T-helper 1 cell treated with Interleukin-12 subunit alpha and Interleukin-12 subunit beta and Interleukin-4 antibody, amounts not matched to agents 30 ng/mL and 1 ng/mL, for 36 hours (primary cell): Measurements from ENCODE around the gene SERPINI1. TPM values are rescaled to one million over a fixed set of nuclear protein-coding genes. Genes with fewer than 3 reads are reported as not detected.

Experiments used
- intact Hi-C: fragments of 100-400 bp; cut with micrococcal nuclease; formaldehyde crosslinking; loops from one replicate; pipeline ENCODE4 v1.15.1; 2024
- total RNA-seq: library from RNA; stranded (reverse); gene quantifications from 2 replicates; pipeline ENCODE4 v1.2.3, GENCODE V29; 2022

SERPINI1 gene
- total RNA-seq, 1 donor from 2014 or later = 2.0 TPM

DNA sequence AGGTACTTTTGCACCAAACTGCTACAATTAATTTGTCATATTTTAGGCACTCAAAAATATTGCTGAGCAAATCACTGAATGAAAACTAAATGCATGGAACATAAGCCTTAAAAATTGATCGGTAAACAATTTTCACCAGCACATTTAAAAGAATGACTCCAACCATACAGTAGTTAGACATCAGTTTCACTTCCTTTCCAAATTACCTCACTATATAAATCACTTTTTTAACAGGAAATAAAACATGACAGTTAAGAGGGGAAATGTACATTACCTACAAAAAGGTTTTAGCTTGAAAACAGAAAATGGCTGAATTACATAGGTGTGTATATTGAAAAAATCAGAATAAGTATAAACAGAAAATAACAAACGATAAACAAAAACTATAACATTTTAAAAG, 108.4 kb downstream of the SERPINI1 start:
- intact Hi-C loops = no loop called here

GRCh38 chr3:167844528-167844927, 109.0 kb downstream of the SERPINI1 start:
- intact Hi-C loops = no loop called here

- intact Hi-C loops = no loop called here
Measured at GRCh38 chr3:167851171-167851570, 115.7 kb downstream of the SERPINI1 start.

- intact Hi-C loops = no loop called here
Measured at GRCh38 chr3:167851749-167852148, 116.2 kb downstream of the SERPINI1 start.

GRCh38 chr3:167852216-167852615, 116.7 kb downstream of the SERPINI1 start:
- intact Hi-C loops = no loop called here

- intact Hi-C loops = no loop called here
Measured at GRCh38 chr3:167854063-167854462, 118.5 kb downstream of the SERPINI1 start.

GRCh38 chr3:167854846-167855245, 119.3 kb downstream of the SERPINI1 start:
- intact Hi-C loops = no loop called here

GRCh38 chr3:167855306-167855705, 119.8 kb downstream of the SERPINI1 start:
- intact Hi-C loops = no loop called here

- intact Hi-C loops = no loop called here
Measured at GRCh38 chr3:167858865-167859264, 123.3 kb downstream of the SERPINI1 start.

DNA sequence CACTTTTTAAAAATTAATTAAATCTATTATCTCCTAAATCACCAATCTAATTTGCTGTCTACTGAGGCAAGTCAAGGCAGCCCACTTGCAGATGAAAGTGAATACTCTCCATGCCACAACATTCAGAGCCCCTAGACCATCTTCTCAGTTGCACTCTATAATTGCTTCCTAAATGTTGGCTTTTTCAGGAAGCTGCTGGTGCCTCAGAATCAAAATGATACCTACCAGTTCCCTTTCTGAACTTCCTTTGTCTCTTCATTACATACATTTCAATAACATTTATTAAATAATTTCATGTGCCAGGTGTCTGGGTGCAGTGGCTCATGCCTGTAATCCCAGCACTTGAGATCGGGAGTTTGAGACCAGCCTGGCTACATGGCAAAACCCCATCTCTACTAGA, 124.1 kb downstream of the SERPINI1 start:
- intact Hi-C loops = no loop called here

DNA sequence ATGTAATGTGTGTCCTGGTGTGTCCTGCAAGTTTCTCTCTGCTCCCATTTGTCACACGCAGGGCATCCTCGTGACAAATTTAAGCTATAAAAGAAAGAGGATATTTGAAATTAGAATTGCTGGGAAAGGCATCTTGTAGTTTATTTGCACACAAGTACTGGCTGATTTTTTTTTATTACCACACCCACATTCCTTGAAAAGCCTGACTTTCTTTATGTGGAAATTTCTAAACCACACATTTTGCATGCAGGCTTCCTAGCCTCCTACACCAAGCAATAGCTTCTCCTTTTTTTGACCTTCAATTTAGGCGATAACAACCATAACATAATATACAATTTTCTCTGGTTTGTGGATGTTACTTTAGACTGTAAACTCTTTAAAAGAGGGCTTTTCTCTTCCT, 126.1 kb downstream of the SERPINI1 start:
- intact Hi-C loops = no loop called here

GRCh38 chr3:167862104-167862730, 126.7 kb downstream of the SERPINI1 start:
- intact Hi-C loops = no loop called here

DNA sequence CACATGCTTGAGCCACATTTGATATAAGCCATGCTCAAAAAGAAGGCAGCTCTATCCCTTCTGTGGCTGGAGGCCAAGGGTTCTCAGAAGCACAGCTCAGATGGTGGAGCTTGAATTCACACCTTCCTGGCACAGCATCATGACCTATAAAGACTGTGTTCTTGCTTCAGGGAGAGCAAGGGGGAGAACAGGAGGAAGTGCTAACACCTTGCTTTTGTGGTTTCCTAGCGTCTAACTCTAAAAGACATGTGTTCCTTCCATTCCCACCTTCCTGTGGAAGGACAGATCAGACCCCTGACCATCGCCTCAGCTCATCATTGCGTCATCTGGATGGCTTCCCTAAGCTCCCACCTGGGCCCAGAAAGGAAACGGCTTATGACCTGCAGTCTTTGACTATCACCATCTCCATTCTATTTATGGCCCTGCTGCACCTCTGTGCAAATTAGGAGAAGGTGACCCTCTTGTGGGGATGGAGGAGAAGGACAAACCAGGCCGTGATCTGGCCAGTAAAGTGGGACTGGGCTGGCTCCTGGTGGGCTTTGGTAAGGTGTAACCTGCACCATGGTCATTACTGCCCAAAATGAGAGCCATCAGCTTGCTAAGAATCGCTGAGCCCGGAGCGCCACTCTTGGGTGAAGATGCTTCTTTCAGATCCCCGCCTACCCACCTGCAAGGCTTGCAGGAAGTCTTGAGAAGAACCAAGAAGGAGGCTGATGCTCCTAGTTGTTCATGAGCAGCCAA, 128.5 kb downstream of the SERPINI1 start:
- intact Hi-C loops = no loop called here

GRCh38 chr3:167864552-167864874, 129.0 kb downstream of the SERPINI1 start:
- intact Hi-C loops = no loop called here

DNA sequence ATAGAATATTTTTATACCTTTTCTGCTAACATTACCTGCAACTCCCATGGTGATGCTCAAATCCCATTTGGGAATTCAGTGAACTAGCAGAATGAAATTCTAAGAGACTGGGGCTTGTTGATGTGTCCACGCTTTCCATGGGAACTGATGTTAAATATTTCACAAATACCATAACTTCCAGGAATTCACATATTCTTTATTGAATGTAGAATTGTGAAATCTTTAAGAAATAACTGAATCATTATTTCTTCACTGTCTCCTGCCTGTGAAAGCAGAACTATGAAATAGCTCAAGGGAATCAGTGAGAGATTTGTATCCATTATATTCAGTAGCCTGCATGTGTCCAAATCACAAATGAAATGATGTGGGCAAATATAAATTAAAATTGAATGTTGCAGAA, 130.8 kb downstream of the SERPINI1 start:
- intact Hi-C loops = no loop called here

DNA sequence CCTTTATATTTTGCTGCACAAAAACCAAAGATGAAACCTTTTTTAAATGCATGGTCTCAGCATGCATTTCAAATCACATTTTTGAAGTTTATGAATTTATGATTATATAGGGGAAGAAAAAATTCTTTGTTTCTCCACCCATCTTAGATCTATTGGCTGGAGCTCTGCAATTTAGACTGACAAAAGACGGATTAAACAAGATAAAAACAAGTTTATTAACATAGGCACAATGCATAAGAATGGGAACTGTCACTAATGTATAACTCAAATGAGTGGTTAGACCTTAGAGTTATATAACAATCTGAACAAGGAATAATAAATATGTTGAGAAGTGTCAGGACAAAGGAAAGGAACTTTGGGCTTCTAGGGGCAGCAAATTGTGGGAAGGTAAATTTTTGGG, 132.5 kb downstream of the SERPINI1 start:
- intact Hi-C loops = no loop called here

- intact Hi-C loops = no loop called here
Measured at GRCh38 chr3:167870181-167870580, 134.7 kb downstream of the SERPINI1 start.

GRCh38 chr3:167870759-167871158, 135.2 kb downstream of the SERPINI1 start:
- intact Hi-C loops = no loop called here

- intact Hi-C loops = no loop called here
Measured at GRCh38 chr3:167872032-167872431, 136.5 kb downstream of the SERPINI1 start.

- intact Hi-C loops = no loop called here
Measured at GRCh38 chr3:167872941-167873340, 137.4 kb downstream of the SERPINI1 start.

DNA sequence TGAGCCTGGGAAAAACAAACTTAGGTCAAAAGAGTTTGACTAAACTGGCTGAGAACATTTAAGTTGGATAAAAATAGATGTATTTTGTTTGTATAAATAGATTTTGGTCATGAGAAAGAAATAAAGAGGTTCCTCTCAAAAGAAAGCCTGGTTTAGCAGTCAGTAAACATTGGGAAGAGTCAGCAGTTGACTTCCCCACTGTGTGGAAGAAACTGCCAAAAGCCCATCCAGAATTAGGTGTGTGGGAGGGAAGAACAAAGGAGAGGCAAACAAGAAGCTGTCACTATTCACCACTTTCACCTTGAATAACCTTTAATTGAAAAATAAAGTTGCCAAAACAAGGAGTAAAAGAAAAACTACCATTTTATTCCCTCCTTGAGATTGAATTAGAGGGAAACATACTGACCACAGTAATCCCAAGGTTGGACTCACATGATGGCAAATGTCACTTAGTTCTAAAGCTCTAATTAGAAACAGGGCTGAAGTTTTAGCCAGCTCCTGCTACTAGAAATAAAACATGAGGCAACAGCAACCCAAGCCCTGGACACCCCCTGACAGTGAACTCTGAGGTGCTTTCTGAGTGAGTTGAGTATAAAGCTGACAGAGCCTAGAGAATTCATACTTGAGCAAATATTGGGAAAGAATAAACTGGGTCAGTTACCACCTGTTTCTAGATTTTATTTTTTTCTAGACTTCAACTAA, 139.3 kb downstream of the SERPINI1 start:
- intact Hi-C loops = no loop called here
